ENCODE results near the gene BRSK2.

GRCh38 chr11:1511937-1512496 is 122.3 kb downstream of the BRSK2 start:
- TF ChIP-seq EZH2 (optimal IDR thresholded peaks at IDR 0.05; ENCODE audit: low read depth, low read length) = no peak
- TF ChIP-seq CTCF (IDR thresholded peaks at IDR 0.05; ENCODE audit: low read length) = no peak
- no peak for TF ChIP-seq EZH2phosphoT487 (IDR thresholded peaks at IDR 0.05; ENCODE audit: low read length)
